ENCODE data around the gene PRKCB. TPM values are rescaled to one million over a fixed set of nuclear protein-coding genes. Genes with fewer than 3 reads are reported as not detected.

The PRKCB gene
- total and polyA plus RNA-seq, 2 experiments from 2014 or later: 0.70 to 0.92 TPM

DNA sequence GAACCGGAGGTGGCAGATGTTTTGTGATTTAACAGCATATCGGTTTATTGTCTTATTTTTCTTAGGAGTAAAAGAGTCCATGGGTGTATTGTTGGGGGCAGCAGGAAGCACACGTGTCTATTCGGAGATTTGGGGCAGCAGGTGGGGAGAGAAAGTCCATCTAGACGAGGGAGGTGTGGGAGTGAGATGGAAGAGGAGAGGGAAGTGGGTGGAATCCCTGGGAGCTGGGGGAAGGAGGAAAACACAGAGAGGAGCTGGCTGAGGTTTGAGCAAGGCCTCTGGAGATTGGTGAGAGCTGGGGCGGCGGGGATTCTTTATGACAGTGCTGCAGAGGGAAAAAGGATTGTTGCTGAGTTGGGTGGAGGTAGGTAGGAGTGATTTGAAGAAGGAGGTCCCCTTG is 72.1 kb downstream of the PRKCB start:
- no peaks in the 10 kb centered on the region for H4K20me1 ChIP-seq (ENCODE audit: insufficient read depth, poor library complexity, severe bottlenecking)
- no peaks in the 10 kb centered on the region for H3K27me3 ChIP-seq
- no peaks in the 10 kb centered on the region for H3K9me2 ChIP-seq (replicated peaks; ENCODE audit: insufficient read depth)
- no peak overlapping the region for H2AFZ ChIP-seq
- H3K4me2 ChIP-seq: no peak overlapping the region
- H3K9me3 ChIP-seq (ENCODE audit: low read depth): no peaks in the 10 kb centered on the region
- no peak for DNase-seq (ENCODE audit: low spot score)
- no peak overlapping the region for H3K27ac ChIP-seq
- 87% methylated on average over 7 of the region's 7 CpGs for WGBS (ENCODE audit: low lambda C conversion rate, missing lambda C conversion rate)
- H3K4me3 ChIP-seq: no peak overlapping the region
- TF ChIP-seq, protein P1, sequence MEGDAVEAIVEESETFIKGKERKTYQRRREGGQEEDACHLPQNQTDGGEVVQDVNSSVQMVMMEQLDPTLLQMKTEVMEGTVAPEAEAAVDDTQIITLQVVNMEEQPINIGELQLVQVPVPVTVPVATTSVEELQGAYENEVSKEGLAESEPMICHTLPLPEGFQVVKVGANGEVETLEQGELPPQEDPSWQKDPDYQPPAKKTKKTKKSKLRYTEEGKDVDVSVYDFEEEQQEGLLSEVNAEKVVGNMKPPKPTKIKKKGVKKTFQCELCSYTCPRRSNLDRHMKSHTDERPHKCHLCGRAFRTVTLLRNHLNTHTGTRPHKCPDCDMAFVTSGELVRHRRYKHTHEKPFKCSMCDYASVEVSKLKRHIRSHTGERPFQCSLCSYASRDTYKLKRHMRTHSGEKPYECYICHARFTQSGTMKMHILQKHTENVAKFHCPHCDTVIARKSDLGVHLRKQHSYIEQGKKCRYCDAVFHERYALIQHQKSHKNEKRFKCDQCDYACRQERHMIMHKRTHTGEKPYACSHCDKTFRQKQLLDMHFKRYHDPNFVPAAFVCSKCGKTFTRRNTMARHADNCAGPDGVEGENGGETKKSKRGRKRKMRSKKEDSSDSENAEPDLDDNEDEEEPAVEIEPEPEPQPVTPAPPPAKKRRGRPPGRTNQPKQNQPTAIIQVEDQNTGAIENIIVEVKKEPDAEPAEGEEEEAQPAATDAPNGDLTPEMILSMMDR (IDR thresholded peaks at IDR 0.05; ENCODE audit: poor library complexity): no peak
- TF ChIP-seq EZH2 (IDR thresholded peaks at IDR 0.05; ENCODE audit: borderline replicate concordance) (no peak), EZH2phosphoT487 (IDR thresholded peaks at IDR 0.05; ENCODE audit: low read depth, severe bottlenecking, unreplicated experiment) (no peak)
- peaks cover 8% of the 10 kb centered on the region for H3K4me1 ChIP-seq (ENCODE audit: insufficient read depth)
- H3K79me2 ChIP-seq: no peaks in the 10 kb centered on the region
- H3K36me3 ChIP-seq (replicated peaks; ENCODE audit: insufficient read depth, low read depth): no peaks in the 10 kb centered on the region

DNA sequence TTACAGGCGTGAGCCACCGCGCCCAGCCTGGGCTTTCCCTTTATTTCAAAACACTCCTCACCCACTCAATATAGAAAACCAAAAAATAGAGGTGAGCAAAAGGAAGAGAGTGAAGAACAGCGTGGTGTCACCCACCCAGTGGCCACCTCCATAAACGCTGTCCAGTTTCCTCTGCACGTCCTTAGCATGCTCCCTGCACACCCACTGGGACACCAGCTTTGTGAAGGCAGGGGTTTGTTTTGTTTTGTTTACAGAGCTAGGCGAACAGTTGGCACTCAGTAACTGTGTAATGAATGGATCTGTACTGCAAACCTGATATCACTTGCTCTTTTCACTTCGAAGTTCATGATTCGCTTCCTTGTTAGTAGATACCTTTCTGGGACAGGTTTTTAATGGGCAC is 73.0 kb downstream of the PRKCB start:
- peaks cover 1% of the 10 kb centered on the region for H3K27me3 ChIP-seq
- TF ChIP-seq EZH2phosphoT487 (IDR thresholded peaks at IDR 0.05; ENCODE audit: low read depth, severe bottlenecking, unreplicated experiment): no peak
- TF ChIP-seq, protein P1 (IDR thresholded peaks at IDR 0.05; ENCODE audit: poor library complexity): no peak
- no peaks in the 10 kb centered on the region for H3K36me3 ChIP-seq (replicated peaks; ENCODE audit: insufficient read depth, low read depth)
- H2AFZ ChIP-seq: no peak overlapping the region
- no peak for DNase-seq (ENCODE audit: low spot score)
- H3K9me2 ChIP-seq (replicated peaks; ENCODE audit: insufficient read depth): no peaks in the 10 kb centered on the region
- no peaks in the 10 kb centered on the region for H3K9me3 ChIP-seq (ENCODE audit: low read depth)
- H3K4me1 ChIP-seq (ENCODE audit: insufficient read depth): peaks cover 8% of the 10 kb centered on the region
- no peak overlapping the region for H3K27ac ChIP-seq
- H3K79me2 ChIP-seq: no peaks in the 10 kb centered on the region
- 86% methylated on average over 9 of the region's 9 CpGs for WGBS (ENCODE audit: low lambda C conversion rate, missing lambda C conversion rate)
- no peak overlapping the region for H3K4me2 ChIP-seq
- H4K20me1 ChIP-seq (ENCODE audit: insufficient read depth, poor library complexity, severe bottlenecking): no peaks in the 10 kb centered on the region
- no peak overlapping the region for H3K4me3 ChIP-seq

DNA sequence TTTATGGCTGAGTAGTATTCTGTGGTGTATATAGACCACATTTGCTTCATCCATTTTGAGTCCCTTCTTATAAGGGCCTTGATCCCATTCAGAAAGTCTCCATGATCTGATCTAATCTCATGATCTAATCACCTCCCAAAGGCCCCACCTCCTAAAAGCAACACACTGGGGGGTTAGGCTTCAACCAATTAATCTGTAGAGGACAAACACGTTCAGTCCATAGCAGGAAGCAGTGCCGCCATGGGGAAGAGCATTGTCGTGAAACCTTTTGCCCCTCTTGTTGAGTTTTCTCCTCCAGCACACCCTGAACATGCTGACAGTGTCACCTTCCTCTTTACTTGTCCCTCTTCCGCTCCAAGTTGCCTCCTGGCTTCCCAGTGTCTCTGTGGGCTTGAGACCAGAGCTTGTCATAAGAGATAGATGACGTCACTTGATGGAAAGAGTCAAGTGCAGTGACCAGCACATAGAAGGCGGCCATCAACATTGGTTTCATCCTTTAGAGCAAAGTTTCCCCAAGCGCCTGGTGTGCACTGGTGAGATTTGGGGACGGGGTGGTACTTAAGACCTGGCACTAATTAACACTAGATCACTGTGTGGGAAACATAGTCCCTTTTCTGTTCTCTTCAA is 74.1 kb downstream of the PRKCB start:
- TF ChIP-seq EZH2phosphoT487 (IDR thresholded peaks at IDR 0.05; ENCODE audit: low read depth, severe bottlenecking, unreplicated experiment): no peak
- TF ChIP-seq, protein P1 (IDR thresholded peaks at IDR 0.05; ENCODE audit: poor library complexity): no peak
- TF ChIP-seq EZH2 (IDR thresholded peaks at IDR 0.05; ENCODE audit: borderline replicate concordance): no peak
- Histone ChIP-seq H3K27ac (no peak overlapping the region), H3K27me3 (peaks cover 6% of the 10 kb centered on the region), H3K4me2 (no peak overlapping the region), H3K9me2 (replicated peaks; ENCODE audit: insufficient read depth) (no peaks in the 10 kb centered on the region), H3K4me3 (no peak overlapping the region), H2AFZ (no peak overlapping the region), H3K4me1 (ENCODE audit: insufficient read depth) (peaks cover 4% of the 10 kb centered on the region), H3K9me3 (ENCODE audit: low read depth) (no peaks in the 10 kb centered on the region), H3K36me3 (replicated peaks; ENCODE audit: insufficient read depth, low read depth) (no peaks in the 10 kb centered on the region), H3K79me2 (no peaks in the 10 kb centered on the region), H4K20me1 (ENCODE audit: insufficient read depth, poor library complexity, severe bottlenecking) (no peaks in the 10 kb centered on the region)
- WGBS (ENCODE audit: low lambda C conversion rate, missing lambda C conversion rate): 79% methylated on average over 8 of the region's 8 CpGs
- DNase-seq (ENCODE audit: low spot score): no peak
